G401 (cell line): ENCODE results near the gene SDE2. TPM values are rescaled to one million over a fixed set of nuclear protein-coding genes. Genes with fewer than 3 reads are reported as not detected.

ENCODE experiments used
- total RNA-seq: library from RNA; depleted of rRNA; stranded (reverse); fragments of >200 nt; shearing (Covaris generic); gene quantifications from 2 replicates; pipeline ENCODE4 v1.2.3, GENCODE V29; 2014; rRNA removed

Gene SDE2
- total RNA-seq, 1 experiment from 2014 or later = 22.1 TPM

Other genes with a start within 250 kb of the SDE2 start
- gene SRP9, start 221.5 kb downstream of the SDE2 start, total RNA-seq = 452 and 552 TPM in 2 replicates
- gene EPHX1, start 189.2 kb downstream of the SDE2 start, total RNA-seq = 23.5 and 30.0 TPM in 2 replicates
- 1.8 and 2.2 TPM in 2 replicates for gene TMEM63A, start 117.0 kb downstream of the SDE2 start, total RNA-seq
- gene LEFTY1, start 110.2 kb downstream of the SDE2 start, total RNA-seq = not detected in 2 replicates
- 87.3 and 125 TPM in 2 replicates for gene PYCR2, start 75.1 kb downstream of the SDE2 start, total RNA-seq
- gene LEFTY2, start 58.1 kb downstream of the SDE2 start, total RNA-seq = not detected in 2 replicates
- 250 and 310 TPM in 2 replicates for gene H3-3A, start 63.4 kb upstream of the SDE2 start, total RNA-seq
- gene ACBD3, start 187.4 kb upstream of the SDE2 start, total RNA-seq = 19.4 and 21.3 TPM in 2 replicates
- not detected in 2 replicates for gene MIXL1, start 224.3 kb upstream of the SDE2 start, total RNA-seq